HG03175 (cell line): ENCODE measurements around the gene INPPL1.

Experiments used
- ATAC-seq: cut with Tn5 transposase; IDR thresholded peaks from one replicate; pipeline ENCODE4 v1.9.1; 2021; ENCODE audit warnings: mild to moderate bottlenecking, moderate library complexity; ENCODE audit not compliant: unreplicated experiment

Gene INPPL1

GRCh38 chr11:72280037-72280436 is 55.5 kb downstream of the INPPL1 start:
- no peak for ATAC-seq

GRCh38 chr11:72280726-72281315 is 56.3 kb downstream of the INPPL1 start:
- no peak for ATAC-seq

GRCh38 chr11:72283947-72284346 is 59.4 kb downstream of the INPPL1 start:
- ATAC-seq = no peak

GRCh38 chr11:72287293-72287692 is 62.7 kb downstream of the INPPL1 start:
- ATAC-seq = no peak
